HG03442 (cell line): ENCODE data around the gene BLNK.

Source experiments
- ATAC-seq: cut with Tn5 transposase; IDR thresholded peaks from one replicate; pipeline ENCODE4 v1.9.1; 2021; ENCODE audit warnings: mild to moderate bottlenecking, moderate library complexity; ENCODE audit not compliant: unreplicated experiment

BLNK gene

GRCh38 chr10:96153070-96153469, 118.3 kb downstream of the BLNK start:
- no peak for ATAC-seq

- ATAC-seq = no peak
Observed at GRCh38 chr10:96152437-96152836, 118.9 kb downstream of the BLNK start.
